ENCODE measurements around the gene FCGBP.

The FCGBP gene

DNA sequence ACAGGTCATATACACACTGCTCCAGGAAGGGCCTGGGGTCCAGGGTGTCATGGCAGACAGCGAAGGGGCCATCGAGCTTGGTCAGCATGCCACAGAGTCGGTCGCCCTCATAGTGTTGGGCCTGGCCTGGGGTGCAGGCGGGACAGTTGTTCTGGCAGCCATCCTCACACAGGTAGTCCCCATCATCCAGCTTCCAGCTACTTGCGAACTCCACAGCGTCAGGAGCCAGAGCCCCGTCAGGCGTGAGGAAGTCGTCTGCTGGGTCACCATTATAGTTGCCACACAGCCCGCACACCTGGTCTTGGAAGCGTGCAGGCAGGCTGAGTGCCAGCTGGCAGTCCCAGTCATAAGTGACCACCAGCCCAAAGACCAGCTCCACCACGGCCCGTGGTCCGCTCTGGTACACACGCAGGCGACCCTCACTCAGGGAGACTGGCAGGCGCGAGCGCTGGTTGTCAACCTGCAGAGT, 16.2 kb downstream of the FCGBP start:
- TF ChIP-seq CREB1 (IDR thresholded peaks at IDR 0.05; ENCODE audit: low read depth) (no peak), NFIC (IDR thresholded peaks at IDR 0.05) (no peak), EP300 (IDR thresholded peaks at IDR 0.05; ENCODE audit: borderline replicate concordance) (no peak), EGR1 (IDR thresholded peaks at IDR 0.05) (no peak), CEBPB (IDR thresholded peaks at IDR 0.05) (no peak), YY1 (IDR thresholded peaks at IDR 0.05; ENCODE audit: low read depth) (no peak), RAD21 (IDR thresholded peaks at IDR 0.05; ENCODE audit: low read depth) (no peak), TCF12 (IDR thresholded peaks at IDR 0.05; ENCODE audit: low read depth) (no peak), FOXM1 (IDR thresholded peaks at IDR 0.05; ENCODE audit: borderline replicate concordance, low read depth) (no peak), TEAD4 (IDR thresholded peaks at IDR 0.05) (no peak), ZBTB7A (IDR thresholded peaks at IDR 0.05; ENCODE audit: low read depth) (no peak)
- TF ChIP-seq, protein P1, sequence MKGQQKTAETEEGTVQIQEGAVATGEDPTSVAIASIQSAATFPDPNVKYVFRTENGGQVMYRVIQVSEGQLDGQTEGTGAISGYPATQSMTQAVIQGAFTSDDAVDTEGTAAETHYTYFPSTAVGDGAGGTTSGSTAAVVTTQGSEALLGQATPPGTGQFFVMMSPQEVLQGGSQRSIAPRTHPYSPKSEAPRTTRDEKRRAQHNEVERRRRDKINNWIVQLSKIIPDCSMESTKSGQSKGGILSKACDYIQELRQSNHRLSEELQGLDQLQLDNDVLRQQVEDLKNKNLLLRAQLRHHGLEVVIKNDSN (IDR thresholded peaks at IDR 0.05): no peak
- TF ChIP-seq, protein P2, sequence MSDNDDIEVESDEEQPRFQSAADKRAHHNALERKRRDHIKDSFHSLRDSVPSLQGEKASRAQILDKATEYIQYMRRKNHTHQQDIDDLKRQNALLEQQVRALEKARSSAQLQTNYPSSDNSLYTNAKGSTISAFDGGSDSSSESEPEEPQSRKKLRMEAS (IDR thresholded peaks at IDR 0.05): no peak
- TF ChIP-seq, protein P3, sequence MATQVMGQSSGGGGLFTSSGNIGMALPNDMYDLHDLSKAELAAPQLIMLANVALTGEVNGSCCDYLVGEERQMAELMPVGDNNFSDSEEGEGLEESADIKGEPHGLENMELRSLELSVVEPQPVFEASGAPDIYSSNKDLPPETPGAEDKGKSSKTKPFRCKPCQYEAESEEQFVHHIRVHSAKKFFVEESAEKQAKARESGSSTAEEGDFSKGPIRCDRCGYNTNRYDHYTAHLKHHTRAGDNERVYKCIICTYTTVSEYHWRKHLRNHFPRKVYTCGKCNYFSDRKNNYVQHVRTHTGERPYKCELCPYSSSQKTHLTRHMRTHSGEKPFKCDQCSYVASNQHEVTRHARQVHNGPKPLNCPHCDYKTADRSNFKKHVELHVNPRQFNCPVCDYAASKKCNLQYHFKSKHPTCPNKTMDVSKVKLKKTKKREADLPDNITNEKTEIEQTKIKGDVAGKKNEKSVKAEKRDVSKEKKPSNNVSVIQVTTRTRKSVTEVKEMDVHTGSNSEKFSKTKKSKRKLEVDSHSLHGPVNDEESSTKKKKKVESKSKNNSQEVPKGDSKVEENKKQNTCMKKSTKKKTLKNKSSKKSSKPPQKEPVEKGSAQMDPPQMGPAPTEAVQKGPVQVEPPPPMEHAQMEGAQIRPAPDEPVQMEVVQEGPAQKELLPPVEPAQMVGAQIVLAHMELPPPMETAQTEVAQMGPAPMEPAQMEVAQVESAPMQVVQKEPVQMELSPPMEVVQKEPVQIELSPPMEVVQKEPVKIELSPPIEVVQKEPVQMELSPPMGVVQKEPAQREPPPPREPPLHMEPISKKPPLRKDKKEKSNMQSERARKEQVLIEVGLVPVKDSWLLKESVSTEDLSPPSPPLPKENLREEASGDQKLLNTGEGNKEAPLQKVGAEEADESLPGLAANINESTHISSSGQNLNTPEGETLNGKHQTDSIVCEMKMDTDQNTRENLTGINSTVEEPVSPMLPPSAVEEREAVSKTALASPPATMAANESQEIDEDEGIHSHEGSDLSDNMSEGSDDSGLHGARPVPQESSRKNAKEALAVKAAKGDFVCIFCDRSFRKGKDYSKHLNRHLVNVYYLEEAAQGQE (IDR thresholded peaks at IDR 0.05; ENCODE audit: low read depth): no peak

GRCh38 chr19:39917561-39918182, 16.8 kb downstream of the FCGBP start:
- no peak for TF ChIP-seq RAD21 (IDR thresholded peaks at IDR 0.05; ENCODE audit: low read depth)
- TF ChIP-seq CREB1 (IDR thresholded peaks at IDR 0.05; ENCODE audit: low read depth): no peak
- no peak for TF ChIP-seq TAF1 (IDR thresholded peaks at IDR 0.05; ENCODE audit: low read depth)
- no peak for TF ChIP-seq EGR1 (IDR thresholded peaks at IDR 0.05)
- TF ChIP-seq, protein P2 (IDR thresholded peaks at IDR 0.05): no peak
- TF ChIP-seq FOXM1 (IDR thresholded peaks at IDR 0.05; ENCODE audit: borderline replicate concordance, low read depth): no peak
- no peak for TF ChIP-seq YY1 (IDR thresholded peaks at IDR 0.05; ENCODE audit: low read depth)
- no peak for TF ChIP-seq EP300 (IDR thresholded peaks at IDR 0.05; ENCODE audit: borderline replicate concordance)
- TF ChIP-seq, protein P3 (IDR thresholded peaks at IDR 0.05; ENCODE audit: low read depth): no peak
- no peak for TF ChIP-seq TEAD4 (IDR thresholded peaks at IDR 0.05)
- TF ChIP-seq NFIC (IDR thresholded peaks at IDR 0.05): no peak
- TF ChIP-seq TCF12 (IDR thresholded peaks at IDR 0.05; ENCODE audit: low read depth): no peak
- TF ChIP-seq CEBPB (IDR thresholded peaks at IDR 0.05): no peak
- no peak for TF ChIP-seq ZBTB7A (IDR thresholded peaks at IDR 0.05; ENCODE audit: low read depth)
- TF ChIP-seq, protein P1 (IDR thresholded peaks at IDR 0.05): no peak

- no peak for TF ChIP-seq ZBTB7A (IDR thresholded peaks at IDR 0.05; ENCODE audit: low read depth)
- TF ChIP-seq, protein P3 (IDR thresholded peaks at IDR 0.05; ENCODE audit: low read depth): peak; percentile 89
Measured at GRCh38 chr19:39916851-39917396, 17.5 kb downstream of the FCGBP start.

GRCh38 chr19:39916236-39916635, 18.2 kb downstream of the FCGBP start:
- TF ChIP-seq RAD21 (IDR thresholded peaks at IDR 0.05; ENCODE audit: low read depth): no peak
- no peak for TF ChIP-seq YY1 (IDR thresholded peaks at IDR 0.05; ENCODE audit: low read depth)
- no peak for TF ChIP-seq CREB1 (IDR thresholded peaks at IDR 0.05; ENCODE audit: low read depth)
- TF ChIP-seq NFIC (IDR thresholded peaks at IDR 0.05): no peak
- no peak for TF ChIP-seq CEBPB (IDR thresholded peaks at IDR 0.05)
- no peak for TF ChIP-seq ZBTB7A (IDR thresholded peaks at IDR 0.05; ENCODE audit: low read depth)
- no peak for TF ChIP-seq EGR1 (IDR thresholded peaks at IDR 0.05)
- no peak for TF ChIP-seq FOXM1 (IDR thresholded peaks at IDR 0.05; ENCODE audit: borderline replicate concordance, low read depth)
- TF ChIP-seq EP300 (IDR thresholded peaks at IDR 0.05; ENCODE audit: borderline replicate concordance): no peak
- TF ChIP-seq, protein P3 (IDR thresholded peaks at IDR 0.05; ENCODE audit: low read depth): no peak
- TF ChIP-seq, protein P1 (IDR thresholded peaks at IDR 0.05): no peak
- TF ChIP-seq TCF12 (IDR thresholded peaks at IDR 0.05; ENCODE audit: low read depth): no peak
- no peak for TF ChIP-seq TAF1 (IDR thresholded peaks at IDR 0.05; ENCODE audit: low read depth)
- no peak for TF ChIP-seq TEAD4 (IDR thresholded peaks at IDR 0.05)
- TF ChIP-seq, protein P2 (IDR thresholded peaks at IDR 0.05): no peak

Data from Ishikawa (cell line).